Measurements from ENCODE around the gene SMS.
"Not testable (repeated sequence)": the region's sequence is repeated elsewhere in the genome, so short reads cannot be mapped to it uniquely, and the experiment has no call there.

SMS gene

DNA sequence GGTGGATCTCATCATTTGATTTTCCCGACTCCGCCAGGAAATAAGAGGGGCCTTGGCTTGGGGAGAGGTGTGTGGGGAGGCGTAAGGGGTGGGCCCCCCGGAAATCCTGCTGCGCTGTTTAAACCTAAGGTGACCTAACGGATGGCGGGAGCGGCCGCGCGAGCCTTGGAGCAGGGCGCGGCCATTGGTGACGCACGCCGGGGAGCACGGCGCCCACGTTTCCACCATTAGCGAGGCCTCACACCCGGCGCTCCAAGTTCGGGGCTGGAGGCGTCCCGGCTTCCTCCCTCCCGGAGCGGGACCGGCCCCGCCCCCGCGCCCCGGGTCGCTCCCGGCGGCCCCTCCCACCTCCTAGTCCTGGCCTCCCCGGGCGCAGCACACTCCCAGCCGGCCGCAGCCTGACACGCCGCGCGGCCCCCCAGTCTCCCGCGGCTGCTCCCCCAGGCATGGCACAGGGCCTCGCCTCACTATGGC is at the start of gene SMS:
Gene SMS (plus strand): TSS at position 354 of the 474 bp plus-strand sequence. CDS start 116 bp downstream, at position 470.
- peak; percentile 22 for DNase-seq (ENCODE audit: low spot score)

DNA sequence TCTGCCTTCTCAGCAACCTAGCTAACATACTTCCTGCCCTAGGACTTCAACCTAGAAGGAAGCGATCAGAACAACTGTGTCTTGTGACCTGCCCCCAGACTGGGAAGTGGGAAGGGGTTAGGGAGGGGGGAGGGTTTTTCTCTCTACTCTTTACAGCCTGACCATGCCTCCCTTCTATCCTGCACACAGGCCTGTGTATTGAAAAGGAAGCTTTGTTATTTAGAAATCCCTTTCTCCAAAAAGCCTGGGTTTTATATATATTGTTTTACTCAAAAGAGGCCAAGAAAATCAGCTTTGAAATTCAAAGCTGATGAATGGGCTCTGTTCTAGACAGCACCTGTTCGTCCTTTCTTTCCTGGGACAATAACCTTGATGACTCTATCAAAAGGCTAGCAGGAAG is 35.2 kb upstream of the SMS start:
- DNase-seq (ENCODE audit: low spot score), result no peak

DNA sequence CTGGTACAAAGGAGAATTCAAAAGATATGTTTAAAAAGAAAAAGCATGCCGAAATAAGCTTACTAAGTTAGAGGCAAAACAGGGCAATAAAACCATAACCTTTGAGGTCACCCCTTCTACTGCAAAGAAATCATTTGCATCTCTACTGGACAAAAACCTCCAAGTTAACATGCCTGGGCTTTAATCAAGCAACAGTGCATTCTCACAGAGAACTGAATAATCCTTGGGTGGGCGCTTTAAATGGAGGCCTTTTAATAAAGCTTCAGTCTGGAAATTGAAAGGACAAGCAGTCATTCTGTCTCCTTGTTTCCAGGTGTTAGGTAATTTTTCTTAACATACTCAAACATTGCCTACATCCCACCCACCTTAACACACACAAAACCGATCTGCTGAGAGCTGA is 34.6 kb upstream of the SMS start:
- no peak for DNase-seq (ENCODE audit: low spot score)

DNA sequence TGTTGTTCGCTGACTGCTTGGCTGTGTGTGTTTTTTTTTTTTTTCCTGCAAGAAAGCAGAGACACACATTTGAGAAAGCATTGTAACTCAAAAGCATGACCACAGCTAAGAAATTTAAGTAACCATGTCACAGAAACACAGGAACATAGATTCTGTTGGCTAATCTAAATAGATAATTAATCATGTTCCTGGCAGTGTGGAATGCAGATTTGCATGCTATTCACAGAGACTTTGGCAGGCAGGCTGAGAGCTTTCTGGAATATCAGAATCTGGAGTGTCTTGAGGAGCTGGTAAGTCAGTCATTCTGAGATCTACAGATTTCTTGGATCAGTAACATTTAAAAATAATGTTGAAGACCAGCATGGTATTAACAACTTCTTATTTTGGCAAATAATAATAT is 33.2 kb upstream of the SMS start:
- no peak for DNase-seq (ENCODE audit: low spot score)

DNA sequence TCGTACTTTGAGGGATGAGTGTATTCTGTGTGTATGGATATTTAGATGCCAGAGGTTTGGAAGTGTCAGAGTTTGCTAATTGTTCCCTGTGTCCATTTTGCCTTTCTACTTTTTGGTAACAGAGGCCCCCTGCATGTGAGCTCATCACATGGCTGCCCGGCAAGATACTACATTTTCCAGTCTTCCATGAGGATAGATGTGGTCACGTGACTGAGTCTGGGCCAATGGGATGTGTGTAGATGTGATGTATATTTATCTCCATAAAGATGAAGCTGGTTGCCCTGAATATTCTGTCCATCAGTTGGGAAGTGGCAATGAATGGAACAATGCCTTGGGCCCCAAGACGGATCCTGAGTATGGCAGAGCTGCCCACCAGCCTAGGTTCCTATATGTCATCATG is 29.0 kb upstream of the SMS start:
- no peak for DNase-seq (ENCODE audit: low spot score)

DNA sequence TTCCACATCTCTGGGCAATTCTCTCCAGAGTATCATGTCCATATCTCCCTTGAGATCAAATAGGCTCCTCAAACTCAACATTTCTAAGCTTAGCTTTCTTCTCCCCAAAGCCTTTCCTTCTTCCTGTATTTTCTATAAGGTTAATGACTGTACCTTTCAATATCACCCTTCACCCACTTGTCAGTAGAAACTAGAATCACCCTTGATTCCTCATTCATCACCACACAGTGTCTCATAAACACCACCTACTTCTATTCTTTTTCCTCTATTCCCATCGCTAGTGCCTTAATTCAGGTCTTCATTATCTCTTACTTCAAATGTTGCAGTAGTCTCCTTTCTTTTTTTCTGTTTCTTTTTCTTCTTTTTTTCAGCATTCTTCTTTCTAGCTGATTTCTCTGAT is 28.3 kb upstream of the SMS start:
- DNase-seq (ENCODE audit: low spot score), result no peak

DNA sequence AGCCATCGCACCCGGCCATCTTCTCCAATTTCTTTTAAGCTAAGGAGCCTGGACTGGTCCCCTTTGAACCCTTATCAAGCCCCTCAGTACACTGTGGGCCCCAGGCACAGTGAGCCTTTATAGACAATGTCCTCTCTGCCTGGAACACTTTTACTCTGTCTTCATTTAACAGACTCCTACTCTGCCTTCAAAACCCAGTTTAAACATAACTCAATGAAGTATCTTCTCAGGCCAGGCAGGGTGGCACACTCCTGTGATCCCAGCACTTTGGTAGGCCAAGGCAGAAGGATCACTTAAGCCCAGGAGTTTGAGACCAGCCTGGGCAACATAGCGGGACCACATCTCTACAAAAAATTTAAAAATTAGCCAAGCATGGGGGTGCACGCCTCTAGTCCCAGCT is 27.5 kb upstream of the SMS start:
- no peak for DNase-seq (ENCODE audit: low spot score)

DNA sequence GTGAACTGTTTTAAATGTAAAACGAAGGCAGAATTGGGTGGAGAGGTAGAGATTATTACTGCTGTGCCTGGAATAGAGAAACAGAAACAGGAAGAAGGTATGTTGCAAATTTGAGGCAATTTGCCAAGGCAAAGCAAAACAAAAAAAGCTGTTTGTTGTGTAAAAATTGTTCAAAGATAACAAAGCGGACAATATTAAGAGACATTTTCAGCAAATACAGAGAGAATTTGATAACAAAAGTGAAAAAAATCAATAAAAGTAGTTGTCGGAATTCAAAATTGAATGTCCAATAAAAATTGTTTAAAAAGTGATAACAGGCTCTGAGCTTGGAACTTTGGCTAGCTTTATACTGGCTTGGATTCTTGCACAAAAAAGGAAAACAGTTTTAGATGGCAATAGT is 14.4 kb upstream of the SMS start:
- no peak for DNase-seq (ENCODE audit: low spot score)

DNA sequence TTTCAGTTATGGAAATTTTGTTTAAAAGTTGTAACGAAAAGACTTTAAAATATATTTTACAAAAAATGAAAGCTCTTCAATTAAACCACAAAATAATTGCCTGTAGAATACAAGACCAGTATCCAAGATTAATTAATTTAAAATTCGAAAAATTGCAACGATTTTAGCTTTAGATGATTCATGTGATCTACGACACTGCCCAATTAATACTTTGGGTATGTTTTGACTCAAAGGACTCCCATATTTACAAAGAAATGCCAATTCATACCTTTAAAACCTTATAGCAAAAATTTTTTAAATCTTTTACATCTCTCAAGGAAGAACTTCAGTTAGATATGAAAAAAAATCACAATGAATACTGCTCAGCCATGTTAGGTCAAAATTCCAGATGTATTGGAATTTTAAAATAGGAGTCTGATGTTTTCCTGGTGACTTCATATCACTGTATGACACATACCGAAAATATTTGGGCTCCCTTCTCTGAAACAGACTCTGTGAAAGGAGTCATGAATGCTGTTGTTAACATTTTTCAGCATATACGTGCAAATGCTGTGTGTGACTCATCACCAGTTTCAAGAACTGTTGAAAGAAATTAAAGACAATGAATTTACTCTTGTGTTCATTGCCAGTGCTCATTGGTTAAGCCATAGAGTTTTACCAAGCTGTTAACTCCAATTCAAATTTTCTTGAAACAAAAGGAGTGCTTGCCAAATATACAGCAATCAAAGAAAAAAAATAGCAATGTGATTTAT is 13.8 kb upstream of the SMS start:
- no peak for DNase-seq (ENCODE audit: low spot score)

DNA sequence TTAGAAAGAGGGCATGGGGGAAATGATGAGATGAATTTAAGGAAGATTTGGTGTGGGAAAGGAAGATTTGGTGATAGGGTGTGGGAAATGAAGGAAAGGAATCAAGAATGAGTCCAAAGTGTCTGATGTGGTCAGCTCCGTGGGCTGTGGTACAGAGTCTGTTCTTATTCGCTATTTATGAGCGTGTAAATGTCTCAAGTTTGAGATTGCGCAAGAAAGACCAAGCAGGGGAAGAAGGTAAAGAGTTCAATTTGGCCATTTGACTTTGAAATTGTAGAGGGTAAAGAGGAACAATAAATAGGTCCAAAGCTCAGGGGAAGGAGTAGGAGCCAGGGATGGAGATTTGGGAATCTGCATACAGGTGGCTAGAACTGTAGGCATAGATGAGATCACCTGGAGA is 11.3 kb upstream of the SMS start:
- no peak for DNase-seq (ENCODE audit: low spot score)

DNA sequence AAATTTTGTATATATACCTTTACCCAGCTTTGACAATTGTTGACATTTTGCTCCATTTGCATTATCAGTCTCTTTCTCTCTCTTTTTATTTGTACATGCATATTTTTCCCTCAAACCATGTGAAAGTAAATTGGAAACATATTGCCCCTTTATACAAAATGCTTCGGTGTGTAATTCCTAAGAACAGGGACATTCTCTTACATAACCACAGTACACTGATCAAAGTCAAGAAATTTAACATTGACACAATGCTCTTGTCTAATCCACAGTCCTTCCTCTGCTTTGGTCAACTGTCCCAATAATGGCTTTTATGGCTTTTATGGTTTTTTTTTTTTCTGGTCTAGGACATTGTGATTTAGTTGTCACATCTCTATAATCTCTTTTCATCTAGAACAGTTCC is 9.5 kb upstream of the SMS start:
- DNase-seq (ENCODE audit: low spot score), result no peak

DNA sequence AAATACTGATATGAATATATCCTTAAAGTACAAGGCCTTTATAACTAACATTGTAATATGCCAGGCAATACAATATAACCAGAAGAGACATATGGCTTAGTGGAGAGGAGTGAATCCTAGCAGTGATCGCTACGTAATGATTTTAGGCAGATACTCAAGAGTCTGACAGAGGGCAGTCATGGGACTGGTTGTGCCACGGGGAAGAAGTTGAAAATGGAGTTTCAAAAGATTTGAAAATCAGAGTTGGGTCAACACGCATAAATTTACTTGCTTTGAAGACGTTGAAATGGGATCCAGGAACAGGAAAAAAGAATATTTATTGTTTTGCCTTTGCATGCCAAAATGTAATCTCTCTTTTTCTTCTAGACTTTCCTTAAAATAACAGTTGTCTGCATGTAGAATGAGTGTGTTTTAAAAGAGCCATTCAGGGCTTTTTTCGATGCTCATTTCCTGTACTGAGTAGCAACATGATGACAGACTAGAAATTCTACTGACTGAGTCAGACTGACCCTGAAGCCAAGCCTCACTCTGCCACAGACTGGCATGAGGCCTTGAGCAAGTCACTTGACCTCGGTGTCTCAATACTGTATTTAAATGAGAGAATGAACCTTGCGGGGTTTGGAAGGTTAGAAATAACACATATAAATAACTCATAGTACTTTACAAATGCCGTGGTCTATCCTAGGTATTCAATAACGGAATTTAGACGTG is 8.1 kb upstream of the SMS start:
- DNase-seq (ENCODE audit: low spot score), result no peak

DNA sequence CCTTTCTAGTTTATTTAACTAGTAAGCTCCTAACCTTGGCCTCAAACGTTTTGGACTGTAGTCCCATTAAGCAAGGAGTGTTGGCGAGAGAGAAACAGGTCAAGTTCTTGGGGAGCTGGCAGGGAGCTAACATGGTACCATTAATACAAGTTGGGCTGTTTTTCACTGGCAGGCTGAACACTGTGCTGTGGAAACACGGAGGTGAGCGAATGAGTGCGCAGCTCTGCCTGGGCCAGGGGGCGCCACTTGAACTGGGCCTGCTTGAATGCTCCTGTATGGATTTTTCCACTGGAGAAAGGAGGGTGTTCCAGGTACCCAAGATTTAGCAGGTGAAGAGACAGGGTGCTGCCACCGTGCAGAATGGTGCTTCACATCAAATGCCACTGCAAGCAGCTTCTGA is 7.4 kb upstream of the SMS start:
- no peak for DNase-seq (ENCODE audit: low spot score)

DNA sequence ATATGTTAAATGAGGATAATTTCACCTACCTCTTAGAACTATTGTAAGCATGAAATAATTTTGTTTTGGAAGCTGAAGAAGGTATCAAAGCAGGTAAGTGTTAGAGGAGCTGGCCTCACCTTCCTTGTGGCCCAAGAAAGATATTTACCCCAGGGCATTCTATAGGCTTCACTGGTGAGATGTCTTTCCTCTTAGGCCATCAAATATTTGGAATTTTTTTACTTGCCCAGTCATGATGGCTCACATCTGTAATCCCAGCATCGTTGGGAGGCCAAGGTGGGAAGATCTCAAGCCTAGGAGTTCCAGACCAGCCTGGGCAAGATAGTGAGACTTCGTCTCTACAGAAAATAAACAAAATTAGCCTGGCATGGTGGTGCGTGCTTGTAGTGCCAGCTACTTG is 6.1 kb upstream of the SMS start:
- no peak for DNase-seq (ENCODE audit: low spot score)

DNA sequence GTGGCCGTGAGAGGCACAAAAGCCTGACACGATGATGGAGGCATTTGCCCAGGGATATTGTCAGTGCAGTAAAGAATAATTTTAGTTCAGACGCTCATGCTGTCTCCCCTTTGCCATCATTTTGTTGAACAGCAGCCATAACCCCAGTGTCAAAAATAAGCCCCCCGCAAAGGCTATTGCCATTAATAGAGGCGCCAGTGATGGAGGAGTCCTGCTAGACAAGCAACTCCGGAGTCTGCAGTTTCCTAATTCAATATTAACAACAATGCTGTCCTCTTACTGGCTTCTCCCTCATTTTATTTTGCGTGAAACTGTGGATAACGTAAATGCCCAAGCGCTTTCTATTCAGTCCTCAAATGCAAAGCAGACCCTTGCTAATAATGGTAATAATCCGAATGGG is 603 bp upstream of the SMS start:
- no peak for DNase-seq (ENCODE audit: low spot score)

DNA sequence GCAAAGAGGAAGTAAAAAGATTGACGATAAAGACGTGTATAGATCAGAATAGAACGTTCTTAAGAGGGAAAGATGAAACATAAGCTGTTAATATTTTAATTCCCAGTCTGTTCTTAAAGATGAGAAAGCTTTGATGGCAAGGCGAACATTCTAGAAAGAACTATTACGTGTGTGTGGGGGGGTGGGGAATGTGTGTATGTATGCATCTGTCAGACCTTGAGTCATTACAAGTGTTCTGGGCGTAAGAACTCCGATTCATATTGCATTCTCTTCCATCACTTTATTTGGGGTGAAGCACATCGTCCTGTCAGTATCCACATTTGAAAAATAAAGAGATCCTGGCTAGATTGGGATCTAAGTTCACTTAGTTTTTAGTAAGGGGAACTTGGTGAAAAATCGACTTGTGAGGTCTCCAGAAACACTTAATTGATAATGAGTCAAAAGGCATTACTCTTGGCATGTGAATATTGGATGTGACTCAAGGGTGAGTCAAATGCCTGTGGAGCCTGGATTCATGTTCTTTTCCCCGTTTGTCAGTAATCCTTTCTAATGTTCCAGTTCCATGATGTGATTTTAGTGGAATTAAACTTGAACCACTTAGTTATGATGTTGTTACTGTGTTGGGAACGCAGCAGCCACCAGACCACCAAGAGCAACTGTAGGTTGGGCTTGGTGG is 3.1 kb downstream of the SMS start:
- no peak for DNase-seq (ENCODE audit: low spot score)

DNA sequence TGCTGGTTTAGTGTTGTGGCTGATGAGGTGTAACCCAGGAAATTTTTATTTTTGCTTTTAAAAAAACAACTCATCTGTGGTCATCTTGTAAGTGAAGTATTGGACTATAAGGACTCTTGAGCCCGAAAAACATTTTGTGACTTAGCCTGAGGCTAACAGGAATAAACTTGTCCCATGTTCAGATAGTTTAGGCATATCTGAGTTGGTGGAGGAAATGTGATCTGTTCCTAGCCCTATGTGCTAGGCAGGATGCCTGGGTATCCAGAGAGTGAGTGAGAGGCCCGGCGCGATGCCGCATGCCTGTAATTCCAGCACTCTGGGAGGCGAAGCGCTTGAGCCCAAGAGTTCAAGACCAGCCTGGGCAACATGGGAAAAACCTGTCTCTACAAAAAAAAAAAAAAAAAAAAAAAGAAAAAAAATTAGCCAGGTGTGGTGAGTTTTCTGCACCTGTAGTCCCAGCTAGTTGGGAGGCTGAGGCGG is 3.7 kb downstream of the SMS start:
- no peak for DNase-seq (ENCODE audit: low spot score)

DNA sequence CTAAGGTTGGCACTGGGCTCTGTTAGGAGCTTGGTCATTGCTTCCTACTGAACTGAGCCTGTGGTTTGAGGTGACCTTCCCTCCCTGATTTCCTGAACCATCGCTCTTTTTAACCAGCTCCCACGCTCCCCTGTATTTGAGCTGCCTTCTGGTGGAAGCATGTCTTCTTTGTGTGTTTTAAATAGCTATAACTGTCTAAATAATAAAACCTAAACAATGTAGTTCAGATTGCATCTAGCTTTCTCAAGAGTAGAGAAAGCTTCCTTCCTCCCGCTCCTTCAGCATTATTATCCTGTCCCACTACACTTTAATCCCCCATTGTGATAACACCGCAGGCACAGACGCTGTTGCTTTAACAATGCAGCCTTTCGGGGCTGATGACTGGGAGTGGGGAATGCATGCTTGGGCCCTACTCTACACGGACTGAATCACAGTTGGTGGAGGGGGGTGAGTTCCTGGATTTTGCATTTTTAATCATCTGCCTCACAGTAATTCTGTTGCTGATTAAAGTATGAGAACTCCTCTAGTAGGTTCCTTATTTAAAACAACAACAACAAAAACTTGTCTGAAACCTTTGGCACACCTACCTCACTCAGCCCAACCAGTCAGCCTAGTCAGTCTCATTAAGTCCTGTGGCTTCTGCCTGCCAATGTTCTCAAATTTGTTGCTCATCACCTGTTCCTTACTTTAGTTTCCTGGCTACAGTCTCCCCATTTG is 6.6 kb downstream of the SMS start:
- no peak for DNase-seq (ENCODE audit: low spot score)

DNA sequence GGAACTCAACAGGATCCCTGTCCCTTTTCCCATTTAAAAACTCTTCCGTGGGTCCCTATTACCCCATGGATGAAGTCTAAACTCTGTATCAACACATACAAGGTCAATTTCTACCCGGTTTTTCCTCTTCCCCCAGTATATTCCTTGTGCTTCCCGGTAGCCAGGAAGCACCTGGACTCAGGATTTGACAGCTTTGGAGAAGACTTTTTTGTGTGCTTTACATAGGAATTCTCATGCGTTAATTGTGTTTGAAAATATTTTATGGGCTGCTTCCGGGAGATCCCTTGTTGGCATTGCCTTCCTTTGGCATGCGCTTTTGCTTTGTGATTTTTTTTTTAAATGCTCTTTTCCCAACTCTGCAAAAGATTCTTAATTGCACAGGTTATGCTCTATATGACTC is 7.2 kb downstream of the SMS start:
- DNase-seq (ENCODE audit: low spot score), result no peak

DNA sequence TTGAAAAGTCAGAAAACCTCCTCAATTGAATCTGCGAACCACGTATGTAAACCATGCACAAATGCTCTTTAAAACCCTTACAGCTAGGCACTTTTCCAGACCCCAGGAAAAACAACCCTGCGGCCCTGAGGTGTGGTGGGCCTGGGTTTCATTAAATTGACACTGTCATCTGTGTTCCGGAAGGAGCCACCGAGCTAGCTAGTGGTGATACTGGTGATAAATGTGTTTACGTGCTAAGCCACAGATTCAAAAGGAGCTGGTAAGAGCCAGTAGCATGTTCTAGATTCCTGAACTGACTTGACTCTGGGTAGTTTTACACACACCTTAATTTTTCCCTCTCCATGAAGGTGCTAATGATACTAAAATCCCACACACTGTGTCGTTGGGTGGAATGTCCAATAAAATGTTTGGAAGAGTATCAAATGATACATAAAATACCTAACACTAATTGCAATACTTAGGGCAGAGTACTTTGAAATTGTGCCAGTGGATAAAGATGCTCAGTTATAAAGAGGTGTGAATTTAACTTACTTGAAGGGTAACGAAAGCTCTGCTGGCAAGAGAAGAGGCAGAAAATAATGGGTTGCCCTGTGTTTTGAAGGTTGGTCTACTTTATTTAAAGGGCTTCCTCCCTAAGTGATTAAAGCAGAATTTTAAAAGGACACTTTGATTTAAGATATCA is 8.5 kb downstream of the SMS start:
- DNase-seq (ENCODE audit: low spot score), result no peak

DNA sequence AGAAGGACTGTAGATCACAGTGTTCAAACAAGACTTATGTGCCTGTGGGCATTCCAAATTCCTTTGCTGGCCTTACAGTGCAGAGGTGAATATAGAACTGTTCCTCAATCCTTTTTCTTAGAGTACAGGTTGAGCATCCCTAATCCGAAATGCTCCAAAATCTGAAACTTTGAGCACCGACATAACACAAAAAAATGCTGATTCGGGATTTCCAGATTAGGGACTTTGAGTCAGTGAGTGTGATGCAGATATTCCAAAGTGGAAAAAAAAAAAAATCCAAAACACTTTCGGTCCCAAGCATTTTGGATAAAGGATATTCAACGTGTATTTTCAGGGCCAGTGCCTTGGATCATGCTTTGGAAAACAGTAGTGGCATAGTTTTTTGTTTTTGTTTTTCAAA is 9.2 kb downstream of the SMS start:
- DNase-seq (ENCODE audit: low spot score), result no peak

DNA sequence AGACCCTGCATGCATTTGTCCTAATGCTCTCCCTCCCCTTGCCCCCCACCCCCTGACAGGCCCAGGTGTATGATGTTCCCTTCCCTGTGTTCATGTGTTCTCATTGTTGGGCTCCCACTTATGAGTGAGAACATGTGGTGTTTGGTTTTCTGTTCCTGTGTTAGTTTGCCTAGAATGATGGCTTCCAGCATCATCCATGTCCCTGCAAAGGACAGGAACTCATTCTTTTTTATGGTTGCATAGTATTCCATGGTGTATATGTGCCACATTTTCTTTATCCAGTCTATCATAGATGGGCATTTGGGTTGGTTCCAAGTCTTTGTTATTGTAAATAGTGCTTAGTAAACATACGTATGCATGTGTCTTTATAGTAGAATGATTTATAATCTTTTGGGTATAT is 10.0 kb downstream of the SMS start:
- not testable (repeated sequence) for DNase-seq (ENCODE audit: low spot score)

Measured in hematopoietic multipotent progenitor cell treated with erythropoietin and hydrocortisone succinate and interleukin-3 and kit ligand, for 17 days (in vitro differentiated cells).